ENCODE results near the gene ERP44. TPM values are rescaled to one million over a fixed set of nuclear protein-coding genes. Genes with fewer than 3 reads are reported as not detected.
"Not testable (repeated sequence)": the region's sequence is repeated elsewhere in the genome, so short reads cannot be mapped to it uniquely, and the experiment has no call there.

Gene ERP44
- total and polyA plus RNA-seq, 8 donors, result 1.2 to 32.9 (median 12.0) TPM

- no peak for DNase-seq
- no peak for TF ChIP-seq CTCF (IDR thresholded peaks at IDR 0.05)
- TF ChIP-seq POLR2AphosphoS5 (IDR thresholded peaks at IDR 0.05), result no peak
- TF ChIP-seq POLR2A (IDR thresholded peaks at IDR 0.05), result no peak
- no peak for TF ChIP-seq EP300 (IDR thresholded peaks at IDR 0.05)
- Histone ChIP-seq H3K4me3 (no peak overlapping the region), H3K4me1 (peaks cover 0 to 53% (median 35%) of the 10 kb centered on the region in 4 donors), H3K36me3 (no peaks in the 10 kb centered on the region), H3K9me3 (no peaks in the 10 kb centered on the region), H3K27me3 (no peaks in the 10 kb centered on the region), H3K27ac (no peak overlapping the region)
- intact Hi-C loops (cut with DNase I; ENCODE audit: low total_unique reads), result no loop called here
- WGBS, 5 donors, result 77 to 91% (median 87%) methylated on average over 2 of the region's 2 CpGs
Observed at GRCh38 chr9:100071271-100071670, 27.5 kb downstream of the ERP44 start.

GRCh38 chr9:100070104-100071041 lies 28.4 kb downstream of the ERP44 start:
- H3K27ac ChIP-seq, result no peak overlapping the region
- no peak overlapping the region for H3K4me3 ChIP-seq
- peaks cover 0 to 60% (median 37%) of the 10 kb centered on the region in 4 donors for H3K4me1 ChIP-seq
- no peaks in the 10 kb centered on the region for H3K9me3 ChIP-seq
- H3K27me3 ChIP-seq, result no peaks in the 10 kb centered on the region
- 80 to 93% (median 82%) methylated on average over 2 of the region's 2 CpGs for WGBS, 5 donors
- TF ChIP-seq POLR2AphosphoS5 (IDR thresholded peaks at IDR 0.05) (no peak), EP300 (IDR thresholded peaks at IDR 0.05) (no peak), CTCF (IDR thresholded peaks at IDR 0.05) (no peak)
- H3K36me3 ChIP-seq, result no peaks in the 10 kb centered on the region
- intact Hi-C loops (cut with DNase I; ENCODE audit: low total_unique reads), result no loop called here
- no peak for DNase-seq

GRCh38 chr9:100069068-100069467 lies 29.7 kb downstream of the ERP44 start:
- intact Hi-C loops (cut with DNase I; ENCODE audit: low total_unique reads); H3K4me3 ChIP-seq; H3K36me3 ChIP-seq; H3K27me3 ChIP-seq; H3K9me3 ChIP-seq; DNase-seq; H3K27ac ChIP-seq: not testable (repeated sequence)
- peaks cover 0 to 55% (median 29%) of the 10 kb centered on the region in 4 donors for H3K4me1 ChIP-seq
- 86 to 100% (median 96%) methylated on average over 1 of the region's 3 CpGs; no CpG with 5 or more reads in 1 of the 5 donors for WGBS, 5 donors

- intact Hi-C loops (cut with DNase I; ENCODE audit: low total_unique reads); DNase-seq; H3K4me3 ChIP-seq; H3K27ac ChIP-seq; H3K9me3 ChIP-seq; H3K36me3 ChIP-seq; H3K27me3 ChIP-seq: not testable (repeated sequence)
- H3K4me1 ChIP-seq, result peaks cover 8 to 61% (median 28%) of the 10 kb centered on the region in 4 donors
- 96 to 100% (median 98%) methylated on average over 9 to 26 of the region's 30 CpGs for WGBS, 5 donors
Observed at GRCh38 chr9:100067990-100068389, 30.8 kb downstream of the ERP44 start.

- Histone ChIP-seq H3K36me3 (no peaks in the 10 kb centered on the region), H3K9me3 (no peaks in the 10 kb centered on the region), H3K4me3 (no peak overlapping the region), H3K4me1 (peaks cover 8 to 57% (median 27%) of the 10 kb centered on the region in 4 donors), H3K27me3 (no peaks in the 10 kb centered on the region), H3K27ac (peak overlapping the region in 2 of 5 donors; percentile 15 to 23)
- peak in 1 of 2 donors; percentile 71 for DNase-seq
- 17 to 37% (median 30%) methylated on average over 2 of the region's 2 CpGs for WGBS, 5 donors
- intact Hi-C loops (cut with DNase I; ENCODE audit: low total_unique reads), result no loop called here
- peak in 1 of 3 donors; percentile 63 for TF ChIP-seq POLR2AphosphoS5 (IDR thresholded peaks at IDR 0.05)
- TF ChIP-seq POLR2A (IDR thresholded peaks at IDR 0.05), result no peak
Observed at GRCh38 chr9:100066539-100066938, 32.3 kb downstream of the ERP44 start.
